ENCODE data around the gene TMBIM4. TPM values are rescaled to one million over a fixed set of nuclear protein-coding genes. Genes with fewer than 3 reads are reported as not detected.

TMBIM4 gene
- total RNA-seq, 1 experiment from 2014 or later, result 115 TPM

DNA sequence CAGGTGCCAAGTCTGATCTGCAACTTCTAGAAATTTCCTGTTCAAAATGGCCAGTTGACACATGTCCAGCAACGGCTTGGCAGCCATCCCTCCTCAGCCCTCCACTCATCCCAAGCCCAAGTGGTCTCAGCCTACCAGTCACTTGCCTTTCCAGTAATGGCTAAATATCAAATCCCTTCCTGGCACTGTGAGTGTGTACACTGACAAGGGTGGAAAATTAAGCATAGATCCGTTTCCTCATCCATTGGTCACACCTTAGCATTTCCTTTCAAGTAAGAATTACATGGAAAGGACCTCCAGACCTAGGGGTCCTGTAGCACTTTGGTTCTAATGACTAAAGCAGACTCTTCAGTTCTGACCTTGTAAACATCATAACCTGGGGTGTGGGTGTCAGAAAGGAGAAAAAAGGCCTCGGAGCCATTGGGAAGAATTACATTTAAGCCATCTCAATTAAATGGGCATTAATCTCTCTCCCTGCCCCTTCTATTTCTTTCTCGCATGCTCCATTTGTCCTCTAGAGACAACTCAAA, 54.7 kb downstream of the TMBIM4 start:
- intact Hi-C loops (cut with micrococcal nuclease; ENCODE audit: unreplicated experiment) (loop anchor here (10.0 kb wide), 1 partner anchor 1220 kb away; no protein-coding TSS in a partner anchor), in situ Hi-C loops (cut with HindIII; ENCODE audit: low pct_unique_long_range_greater_than_20kb, low sequenced_read_pairs) (no loop called here)
- Histone ChIP-seq H3K9me3 (ENCODE audit: control insufficient read depth, insufficient read depth, low read depth, low read length) (no peaks in the 10 kb centered on the region), H3K27me3 (ENCODE audit: control insufficient read depth, insufficient read depth, low read length) (no peaks in the 10 kb centered on the region), H3K4me3 (ENCODE audit: low read depth in 2 of 2, low read length in 2 of 2) (no peak overlapping the region), H3K27ac (ENCODE audit: low read length) (no peak overlapping the region), H3K4me1 (ENCODE audit: control insufficient read depth, insufficient read depth, low read length) (no peaks in the 10 kb centered on the region), H3K36me3 (ENCODE audit: control insufficient read depth, insufficient read depth, low read length) (no peaks in the 10 kb centered on the region)
- ATAC-seq (no peak), DNase-seq (ENCODE audit: low read depth, low spot score) (no peak)
- ChIA-PET POLR2A (no interaction called here), CTCF (no interaction called here)
- TF ChIP-seq SIN3A (IDR thresholded peaks at IDR 0.05; ENCODE audit: borderline replicate concordance, insufficient read depth, low read depth, low read length) (no peak), POLR2AphosphoS5 (IDR thresholded peaks at IDR 0.05; ENCODE audit: low read depth, low read length) (no peak), TCF7L2 (IDR thresholded peaks at IDR 0.05; ENCODE audit: low read depth, low read length) (no peak)
- no TSS peak for BruUV-seq (replicated peaks)

DNA sequence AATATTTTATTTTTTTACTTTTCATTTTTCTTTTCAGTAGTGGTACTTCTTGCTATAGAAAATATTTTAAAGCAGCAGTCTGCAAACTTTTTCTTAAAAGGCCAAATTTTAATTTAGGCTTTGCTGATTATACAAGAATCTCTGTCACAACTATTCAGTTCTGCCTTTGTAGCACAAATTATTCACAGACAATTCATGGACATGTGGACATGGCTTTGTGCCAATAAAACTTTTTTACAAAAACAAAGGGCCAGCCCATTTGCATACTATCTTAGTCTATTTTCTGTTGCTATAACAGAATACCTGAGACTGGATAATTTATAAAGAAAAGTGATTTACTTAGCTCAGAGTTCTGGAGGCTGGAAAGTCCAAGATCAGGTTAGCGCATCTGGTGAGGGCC, 56.3 kb downstream of the TMBIM4 start:
- Histone ChIP-seq H3K27me3 (ENCODE audit: control insufficient read depth, insufficient read depth, low read length) (no peaks in the 10 kb centered on the region), H3K27ac (ENCODE audit: low read length) (no peak overlapping the region), H3K4me3 (ENCODE audit: low read depth in 2 of 2, low read length in 2 of 2) (no peak overlapping the region), H3K4me1 (ENCODE audit: control insufficient read depth, insufficient read depth, low read length) (no peaks in the 10 kb centered on the region), H3K36me3 (ENCODE audit: control insufficient read depth, insufficient read depth, low read length) (no peaks in the 10 kb centered on the region), H3K9me3 (ENCODE audit: control insufficient read depth, insufficient read depth, low read depth, low read length) (no peaks in the 10 kb centered on the region)
- in situ Hi-C loops (cut with HindIII; ENCODE audit: low pct_unique_long_range_greater_than_20kb, low sequenced_read_pairs), result no loop called here
- TF ChIP-seq POLR2AphosphoS5 (IDR thresholded peaks at IDR 0.05; ENCODE audit: low read depth, low read length) (no peak), SIN3A (IDR thresholded peaks at IDR 0.05; ENCODE audit: borderline replicate concordance, insufficient read depth, low read depth, low read length) (no peak)
- ATAC-seq (no peak), DNase-seq (ENCODE audit: low read depth, low spot score) (no peak)
- ChIA-PET CTCF (no interaction called here), POLR2A (interaction anchor here (0.7 kb wide), 1 partner anchor 15 kb away, joined by 6 read pairs; no protein-coding TSS in a partner anchor)
- intact Hi-C loops (cut with micrococcal nuclease; ENCODE audit: unreplicated experiment), result loop anchor here (10.0 kb wide), 1 partner anchor 1219 kb away; no protein-coding TSS in a partner anchor
- no TSS peak for BruUV-seq (replicated peaks)

DNA sequence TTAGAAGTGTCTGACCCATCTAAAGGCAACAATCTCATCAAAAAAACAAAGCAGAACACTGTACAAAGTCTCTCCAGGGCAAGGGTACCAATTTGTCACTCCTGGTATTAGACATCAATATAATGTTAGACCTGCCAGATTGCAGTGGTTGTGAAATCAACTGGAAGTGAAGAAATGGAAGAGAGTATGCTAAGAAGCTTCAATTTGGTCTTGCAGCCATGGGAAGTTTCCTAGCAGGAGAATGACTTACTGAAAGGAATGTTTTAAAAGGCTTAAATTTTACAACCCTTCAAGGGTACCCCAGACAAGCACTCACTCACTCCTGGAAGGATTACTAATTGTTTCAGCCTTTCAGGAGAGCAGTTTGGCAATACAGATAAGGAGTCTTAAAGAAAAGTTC, 58.2 kb downstream of the TMBIM4 start:
- ATAC-seq, result no peak
- H3K36me3 ChIP-seq (ENCODE audit: control insufficient read depth, insufficient read depth, low read length), result no peaks in the 10 kb centered on the region

More for the DNA sequence above, 58.2 kb downstream of the TMBIM4 start:
- no peak for DNase-seq (ENCODE audit: low read depth, low spot score)
- Histone ChIP-seq H3K27ac (ENCODE audit: low read length) (no peak overlapping the region), H3K9me3 (ENCODE audit: control insufficient read depth, insufficient read depth, low read depth, low read length) (no peaks in the 10 kb centered on the region), H3K27me3 (ENCODE audit: control insufficient read depth, insufficient read depth, low read length) (no peaks in the 10 kb centered on the region), H3K4me3 (ENCODE audit: low read depth in 2 of 2, low read length in 2 of 2) (no peak overlapping the region), H3K4me1 (ENCODE audit: control insufficient read depth, insufficient read depth, low read length) (no peaks in the 10 kb centered on the region)
- POLR2A ChIA-PET, result no interaction called here
- in situ Hi-C loops (cut with HindIII; ENCODE audit: low pct_unique_long_range_greater_than_20kb, low sequenced_read_pairs) (no loop called here), intact Hi-C loops (cut with micrococcal nuclease; ENCODE audit: unreplicated experiment) (loop anchor here (10.0 kb wide), 1 partner anchor 1217 kb away; no protein-coding TSS in a partner anchor)
- BruUV-seq (replicated peaks), result no TSS peak
- CTCF ChIA-PET, result no interaction called here
- TF ChIP-seq POLR2AphosphoS5 (IDR thresholded peaks at IDR 0.05; ENCODE audit: low read depth, low read length) (no peak), TCF7L2 (IDR thresholded peaks at IDR 0.05; ENCODE audit: low read depth, low read length) (no peak), SIN3A (IDR thresholded peaks at IDR 0.05; ENCODE audit: borderline replicate concordance, insufficient read depth, low read depth, low read length) (no peak)
- TF ChIP-seq, protein P1, sequence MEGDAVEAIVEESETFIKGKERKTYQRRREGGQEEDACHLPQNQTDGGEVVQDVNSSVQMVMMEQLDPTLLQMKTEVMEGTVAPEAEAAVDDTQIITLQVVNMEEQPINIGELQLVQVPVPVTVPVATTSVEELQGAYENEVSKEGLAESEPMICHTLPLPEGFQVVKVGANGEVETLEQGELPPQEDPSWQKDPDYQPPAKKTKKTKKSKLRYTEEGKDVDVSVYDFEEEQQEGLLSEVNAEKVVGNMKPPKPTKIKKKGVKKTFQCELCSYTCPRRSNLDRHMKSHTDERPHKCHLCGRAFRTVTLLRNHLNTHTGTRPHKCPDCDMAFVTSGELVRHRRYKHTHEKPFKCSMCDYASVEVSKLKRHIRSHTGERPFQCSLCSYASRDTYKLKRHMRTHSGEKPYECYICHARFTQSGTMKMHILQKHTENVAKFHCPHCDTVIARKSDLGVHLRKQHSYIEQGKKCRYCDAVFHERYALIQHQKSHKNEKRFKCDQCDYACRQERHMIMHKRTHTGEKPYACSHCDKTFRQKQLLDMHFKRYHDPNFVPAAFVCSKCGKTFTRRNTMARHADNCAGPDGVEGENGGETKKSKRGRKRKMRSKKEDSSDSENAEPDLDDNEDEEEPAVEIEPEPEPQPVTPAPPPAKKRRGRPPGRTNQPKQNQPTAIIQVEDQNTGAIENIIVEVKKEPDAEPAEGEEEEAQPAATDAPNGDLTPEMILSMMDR (IDR thresholded peaks at IDR 0.05), result no peak
- TF ChIP-seq, protein P2, sequence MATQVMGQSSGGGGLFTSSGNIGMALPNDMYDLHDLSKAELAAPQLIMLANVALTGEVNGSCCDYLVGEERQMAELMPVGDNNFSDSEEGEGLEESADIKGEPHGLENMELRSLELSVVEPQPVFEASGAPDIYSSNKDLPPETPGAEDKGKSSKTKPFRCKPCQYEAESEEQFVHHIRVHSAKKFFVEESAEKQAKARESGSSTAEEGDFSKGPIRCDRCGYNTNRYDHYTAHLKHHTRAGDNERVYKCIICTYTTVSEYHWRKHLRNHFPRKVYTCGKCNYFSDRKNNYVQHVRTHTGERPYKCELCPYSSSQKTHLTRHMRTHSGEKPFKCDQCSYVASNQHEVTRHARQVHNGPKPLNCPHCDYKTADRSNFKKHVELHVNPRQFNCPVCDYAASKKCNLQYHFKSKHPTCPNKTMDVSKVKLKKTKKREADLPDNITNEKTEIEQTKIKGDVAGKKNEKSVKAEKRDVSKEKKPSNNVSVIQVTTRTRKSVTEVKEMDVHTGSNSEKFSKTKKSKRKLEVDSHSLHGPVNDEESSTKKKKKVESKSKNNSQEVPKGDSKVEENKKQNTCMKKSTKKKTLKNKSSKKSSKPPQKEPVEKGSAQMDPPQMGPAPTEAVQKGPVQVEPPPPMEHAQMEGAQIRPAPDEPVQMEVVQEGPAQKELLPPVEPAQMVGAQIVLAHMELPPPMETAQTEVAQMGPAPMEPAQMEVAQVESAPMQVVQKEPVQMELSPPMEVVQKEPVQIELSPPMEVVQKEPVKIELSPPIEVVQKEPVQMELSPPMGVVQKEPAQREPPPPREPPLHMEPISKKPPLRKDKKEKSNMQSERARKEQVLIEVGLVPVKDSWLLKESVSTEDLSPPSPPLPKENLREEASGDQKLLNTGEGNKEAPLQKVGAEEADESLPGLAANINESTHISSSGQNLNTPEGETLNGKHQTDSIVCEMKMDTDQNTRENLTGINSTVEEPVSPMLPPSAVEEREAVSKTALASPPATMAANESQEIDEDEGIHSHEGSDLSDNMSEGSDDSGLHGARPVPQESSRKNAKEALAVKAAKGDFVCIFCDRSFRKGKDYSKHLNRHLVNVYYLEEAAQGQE (IDR thresholded peaks at IDR 0.05; ENCODE audit: insufficient read depth in 1 of 2, low read depth in 2 of 2, low read length in 1 of 2), result no peak
